Cardiac muscle cell (in vitro differentiated cells and primary cell): ENCODE measurements around the gene WRNIP1. TPM values are rescaled to one million over a fixed set of nuclear protein-coding genes. Genes with fewer than 3 reads are reported as not detected.

Experiments used
- DNase-seq, 2 donors: peaks; one replicate each; pipeline versions ENCODE4 v3.0.0 to v3.0.0-alpha.2; 2010 to 2017; ENCODE audit warnings: low read depth in 1 of 2, low spot score in 1 of 2
- H3K27ac ChIP-seq: fragments of 200-600 bp; sonication (generic); 2 replicates; pipeline ENCODE4 v1.5.1; 2016
- H3K27me3 ChIP-seq: fragments of 200-600 bp; sonication (generic); 2 replicates; pipeline ENCODE4 v1.6.0; 2016; ENCODE audit warnings: control low read depth
- H3K36me3 ChIP-seq: fragments of 200-600 bp; sonication (generic); 2 replicates; pipeline ENCODE4 v1.5.1; 2016; ENCODE audit warnings: control low read depth
- H3K4me1 ChIP-seq: fragments of 200-600 bp; sonication (generic); 2 replicates; pipeline ENCODE4 v1.8.1; 2017; ENCODE audit warnings: low read depth, mild to moderate bottlenecking, mixed run types
- H3K4me3 ChIP-seq: fragments of 200-600 bp; sonication (generic); 2 replicates; pipeline ENCODE4 v1.5.1; 2016; ENCODE audit warnings: mild to moderate bottlenecking
- H3K9me3 ChIP-seq: fragments of 200-600 bp; sonication (generic); 2 replicates; pipeline ENCODE4 v1.5.1; 2017; ENCODE audit warnings: low read depth, mild to moderate bottlenecking, control low read depth
- polyA plus RNA-seq: library from polyadenylated mRNA; unstranded; fragments of >200 nt; fragmentation: Nextera tagmentation; extraction: Ambion mirVana; gene quantifications from 2 replicates; pipeline ENCODE4 v1.2.1, GENCODE V29; 2016
- total RNA-seq: library from RNA; depleted of rRNA; stranded (reverse); fragments of >200 nt; gene quantifications from 2 replicates; pipeline ENCODE4 v1.2.3, GENCODE V29; 2016
- TF ChIP-seq, protein P1 (sequence below): IDR thresholded peaks from 2 replicates; pipeline ENCODE4 v1.5.1; 2012; ENCODE audit warnings: low read depth, mild to moderate bottlenecking, low read length

The WRNIP1 gene
- total and polyA plus RNA-seq, 2 experiments from 2014 or later: 59.2 to 89.9 TPM

- Histone ChIP-seq H3K27ac (no peak overlapping the region), H3K4me3 (no peak overlapping the region), H3K9me3 (no peaks in the 10 kb centered on the region), H3K27me3 (no peaks in the 10 kb centered on the region), H3K36me3 (no peaks in the 10 kb centered on the region), H3K4me1 (peaks cover 43% of the 10 kb centered on the region)
- DNase-seq: no peak
- TF ChIP-seq, protein P1, sequence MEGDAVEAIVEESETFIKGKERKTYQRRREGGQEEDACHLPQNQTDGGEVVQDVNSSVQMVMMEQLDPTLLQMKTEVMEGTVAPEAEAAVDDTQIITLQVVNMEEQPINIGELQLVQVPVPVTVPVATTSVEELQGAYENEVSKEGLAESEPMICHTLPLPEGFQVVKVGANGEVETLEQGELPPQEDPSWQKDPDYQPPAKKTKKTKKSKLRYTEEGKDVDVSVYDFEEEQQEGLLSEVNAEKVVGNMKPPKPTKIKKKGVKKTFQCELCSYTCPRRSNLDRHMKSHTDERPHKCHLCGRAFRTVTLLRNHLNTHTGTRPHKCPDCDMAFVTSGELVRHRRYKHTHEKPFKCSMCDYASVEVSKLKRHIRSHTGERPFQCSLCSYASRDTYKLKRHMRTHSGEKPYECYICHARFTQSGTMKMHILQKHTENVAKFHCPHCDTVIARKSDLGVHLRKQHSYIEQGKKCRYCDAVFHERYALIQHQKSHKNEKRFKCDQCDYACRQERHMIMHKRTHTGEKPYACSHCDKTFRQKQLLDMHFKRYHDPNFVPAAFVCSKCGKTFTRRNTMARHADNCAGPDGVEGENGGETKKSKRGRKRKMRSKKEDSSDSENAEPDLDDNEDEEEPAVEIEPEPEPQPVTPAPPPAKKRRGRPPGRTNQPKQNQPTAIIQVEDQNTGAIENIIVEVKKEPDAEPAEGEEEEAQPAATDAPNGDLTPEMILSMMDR: no peak
Observed at GRCh38 chr6:2748183-2748582, 17.0 kb upstream of the WRNIP1 start.

DNA sequence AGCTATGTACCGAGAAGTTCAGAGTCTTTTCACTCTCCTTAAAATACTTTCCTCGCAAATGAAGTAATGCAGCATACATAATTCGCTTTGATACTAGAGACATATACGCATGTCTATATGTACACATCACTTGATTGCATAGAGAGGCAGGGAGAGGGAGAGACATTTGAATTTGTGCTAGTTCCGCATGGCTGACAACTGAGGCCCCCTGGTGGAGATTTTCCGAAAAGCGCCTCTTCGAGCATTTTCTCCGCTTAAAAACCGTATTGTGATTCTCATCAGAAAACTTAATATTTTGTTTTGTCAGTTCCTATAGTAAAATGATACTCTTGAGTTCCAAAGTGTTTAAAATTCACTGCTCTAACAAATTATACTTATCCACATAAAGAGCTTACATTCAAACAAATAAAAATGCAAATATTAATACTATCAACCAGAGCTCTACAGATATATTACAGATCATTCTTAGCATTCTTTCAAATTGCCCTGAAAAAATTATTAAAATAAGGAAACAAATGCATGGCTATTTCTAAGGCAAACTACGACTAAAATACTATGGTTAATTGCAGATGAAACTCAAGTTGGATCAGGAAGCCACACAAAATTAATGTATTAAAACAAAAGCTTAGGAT lies 15.1 kb upstream of the WRNIP1 start:
- TF ChIP-seq, protein P1: peak; percentile 85
- no peak overlapping the region for H3K4me3 ChIP-seq
- H3K36me3 ChIP-seq: no peaks in the 10 kb centered on the region
- no peaks in the 10 kb centered on the region for H3K9me3 ChIP-seq
- no peaks in the 10 kb centered on the region for H3K27me3 ChIP-seq
- H3K27ac ChIP-seq: no peak overlapping the region
- peaks cover 27% of the 10 kb centered on the region for H3K4me1 ChIP-seq
- peak; percentile 67 to 79 for DNase-seq

DNA sequence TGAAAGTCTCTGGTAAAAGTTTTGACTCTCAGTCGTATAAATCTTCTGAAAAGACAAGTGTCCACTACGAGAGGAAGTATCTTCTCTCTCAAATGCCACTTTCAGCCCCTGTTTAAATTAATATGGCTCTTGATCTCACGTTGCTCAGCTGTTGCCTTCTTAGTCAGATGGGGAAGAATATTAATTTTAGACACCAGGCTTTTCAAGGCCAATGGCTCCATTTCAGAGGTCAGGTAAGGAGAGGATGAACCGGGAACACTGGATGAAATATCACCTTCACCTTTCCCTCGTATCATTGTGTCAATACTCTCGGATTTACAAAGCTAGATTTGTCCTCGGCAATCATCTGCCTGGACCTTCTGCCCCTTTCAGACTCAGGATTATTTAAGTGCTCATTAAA lies 14.4 kb upstream of the WRNIP1 start, which contains the start of gene MYLK4:
TSS of gene MYLK4 (minus strand) at position 91 of the 400 bp plus-strand sequence. CDS start 1,628 bp downstream, outside the sequence.
- no peak for DNase-seq
- H3K27ac ChIP-seq: no peak within 1 kb of the TSS
- H3K27me3 ChIP-seq: no peaks in the 10 kb centered on the region
- H3K4me1 ChIP-seq: peaks cover 27% of the 10 kb centered on the region
- no peak within 1 kb of the TSS for H3K4me3 ChIP-seq
- TF ChIP-seq, protein P1: no peak
- H3K9me3 ChIP-seq: no peaks in the 10 kb centered on the region
- no peaks in the 10 kb centered on the region for H3K36me3 ChIP-seq

GRCh38 chr6:2751871-2752270 lies 13.3 kb upstream of the WRNIP1 start:
- peaks cover 20% of the 10 kb centered on the region for H3K4me1 ChIP-seq
- no peak overlapping the region for H3K4me3 ChIP-seq
- TF ChIP-seq, protein P1: no peak
- no peaks in the 10 kb centered on the region for H3K36me3 ChIP-seq
- no peaks in the 10 kb centered on the region for H3K9me3 ChIP-seq
- no peaks in the 10 kb centered on the region for H3K27me3 ChIP-seq
- no peak for DNase-seq
- no peak overlapping the region for H3K27ac ChIP-seq

DNA sequence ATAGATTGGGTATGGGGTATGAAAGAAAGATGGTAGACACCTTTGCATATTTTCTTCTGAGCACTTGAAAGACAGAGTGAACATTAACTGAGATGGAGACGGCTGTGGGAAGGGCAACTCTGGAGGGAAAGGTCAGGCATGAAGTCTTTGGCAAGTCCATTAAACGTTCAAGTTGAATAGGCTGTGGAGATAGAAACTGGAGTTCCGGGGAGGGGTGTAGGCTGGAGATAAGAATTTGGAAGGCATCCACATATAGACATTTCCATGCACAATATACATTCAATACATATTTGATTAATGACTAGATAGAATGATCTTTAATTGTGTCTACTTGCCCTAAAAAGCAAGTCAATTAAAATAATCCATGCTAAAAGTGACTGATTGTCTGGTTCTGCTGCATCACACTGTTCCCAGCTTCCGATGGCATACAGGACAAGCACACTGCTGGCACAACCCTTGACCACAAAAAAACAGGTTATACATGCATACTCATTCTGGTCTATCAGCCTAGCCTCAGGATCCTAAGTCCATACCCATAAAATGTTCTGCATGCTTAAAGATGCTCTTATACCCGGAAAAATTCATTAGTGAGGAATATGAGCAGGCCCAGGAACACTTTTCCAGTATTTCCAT lies 12.6 kb upstream of the WRNIP1 start:
- H3K4me1 ChIP-seq: peaks cover 20% of the 10 kb centered on the region
- no peak for DNase-seq
- no peaks in the 10 kb centered on the region for H3K36me3 ChIP-seq
- H3K4me3 ChIP-seq: no peak overlapping the region
- no peak overlapping the region for H3K27ac ChIP-seq
- TF ChIP-seq, protein P1: no peak
- no peaks in the 10 kb centered on the region for H3K27me3 ChIP-seq
- H3K9me3 ChIP-seq: no peaks in the 10 kb centered on the region
